GM11168 (cell line): ENCODE measurements around the gene HHIP.

Experiments
- in situ Hi-C: fragments of 300-500 bp; cut with MboI; formaldehyde crosslinking; loops from one replicate; pipeline ENCODE4 v1.12.0; 2022; ENCODE audit warnings: low sequenced_read_pairs; ENCODE audit not compliant: unreplicated experiment

The HHIP gene

DNA sequence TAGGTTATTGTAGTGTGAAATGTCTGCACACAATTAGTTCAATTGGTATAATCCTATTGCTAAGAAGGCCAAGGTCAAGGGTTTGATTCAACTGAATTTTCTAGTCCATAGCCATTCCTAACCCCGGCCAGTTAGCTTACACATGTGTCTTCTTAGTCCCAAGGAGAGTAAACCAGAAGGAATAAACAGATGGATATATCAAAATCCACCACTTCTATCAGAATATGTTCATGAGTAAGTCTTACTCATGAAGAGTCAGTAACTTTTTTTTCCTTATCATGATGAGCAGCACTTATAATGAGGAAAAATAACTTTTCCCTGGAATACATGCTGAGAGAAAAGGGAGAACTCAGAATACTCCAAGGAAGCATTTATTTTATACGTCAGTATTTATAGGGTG is 9.5 kb downstream of the HHIP start:
- in situ Hi-C loops: no loop called here

DNA sequence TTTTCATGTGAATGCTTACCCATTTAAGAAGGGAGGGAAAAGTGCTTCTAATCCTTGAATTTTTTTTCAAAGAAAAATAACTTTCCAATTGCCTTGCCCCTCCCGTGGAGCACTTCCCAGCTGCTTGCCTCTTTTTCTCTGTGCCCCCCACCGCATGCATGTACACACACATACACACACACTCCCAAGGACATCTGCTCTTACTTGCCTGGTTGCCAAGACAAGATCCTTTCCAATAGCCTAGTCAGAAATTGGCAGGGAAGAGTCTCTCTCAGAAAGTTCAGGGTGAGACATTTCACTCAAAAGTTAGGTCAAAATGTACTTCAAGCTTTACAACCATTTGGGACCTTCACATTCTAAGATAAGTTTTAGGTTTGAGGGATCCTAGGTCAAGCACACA is 10.9 kb downstream of the HHIP start:
- in situ Hi-C loops: no loop called here

DNA sequence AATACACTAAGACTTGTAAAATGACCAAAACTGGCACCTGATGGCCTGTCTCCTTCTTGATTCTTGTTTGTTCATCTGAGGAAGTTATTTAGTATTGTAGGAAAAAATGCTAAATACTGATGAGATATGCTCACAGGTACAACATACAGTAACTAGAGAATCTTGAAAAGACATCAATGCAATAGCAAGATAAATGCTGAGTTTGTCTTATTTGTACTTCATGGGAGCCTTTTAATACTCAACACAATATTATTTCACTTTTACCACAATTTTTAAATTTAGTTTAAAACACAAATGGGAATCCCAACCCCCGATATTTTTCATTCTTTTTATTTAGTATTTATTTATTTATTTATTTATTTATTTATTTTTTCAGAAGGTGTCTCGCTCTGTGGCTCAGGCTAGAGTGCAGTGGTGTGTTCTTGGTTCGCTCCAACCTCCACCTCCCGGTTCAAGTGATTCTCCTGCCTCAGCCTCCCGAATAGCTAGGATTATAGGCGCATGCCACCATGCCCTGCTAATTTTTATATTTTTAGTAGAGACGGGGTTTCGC is 12.1 kb downstream of the HHIP start:
- in situ Hi-C loops: no loop called here

DNA sequence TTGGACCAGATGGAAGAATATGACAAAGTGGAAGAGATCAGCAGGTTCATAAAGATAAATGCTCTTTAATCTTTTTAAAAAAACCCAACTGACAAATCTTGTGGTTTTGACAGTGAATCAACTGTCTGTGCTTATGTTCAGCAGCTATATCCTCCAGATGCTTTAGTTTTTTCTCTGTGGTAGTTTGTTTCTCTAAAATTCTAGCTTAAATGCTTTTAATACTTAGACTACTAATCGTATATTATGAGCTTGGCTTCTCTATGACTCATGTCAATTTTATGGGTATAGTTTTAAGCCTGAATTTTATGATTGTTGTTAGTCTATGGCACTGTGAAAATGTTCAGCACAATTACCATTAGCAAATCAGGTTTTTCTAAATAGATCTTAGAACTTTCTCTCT is 12.9 kb downstream of the HHIP start:
- in situ Hi-C loops: no loop called here

DNA sequence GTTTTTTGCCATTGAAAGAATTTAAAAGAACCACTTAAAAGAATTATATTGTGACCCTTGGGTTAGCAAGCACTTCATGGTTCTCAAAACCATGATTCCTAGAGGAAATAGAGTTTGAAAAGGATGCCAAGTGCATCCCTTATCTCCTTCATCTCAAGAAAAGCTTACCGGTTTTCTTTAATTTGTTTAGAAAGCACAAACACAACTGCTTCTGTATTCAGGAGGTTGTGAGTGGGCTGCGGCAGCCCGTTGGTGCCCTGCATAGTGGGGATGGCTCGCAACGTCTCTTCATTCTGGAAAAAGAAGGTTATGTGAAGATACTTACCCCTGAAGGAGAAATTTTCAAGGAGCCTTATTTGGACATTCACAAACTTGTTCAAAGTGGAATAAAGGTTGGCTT is 13.5 kb downstream of the HHIP start:
- in situ Hi-C loops: no loop called here

DNA sequence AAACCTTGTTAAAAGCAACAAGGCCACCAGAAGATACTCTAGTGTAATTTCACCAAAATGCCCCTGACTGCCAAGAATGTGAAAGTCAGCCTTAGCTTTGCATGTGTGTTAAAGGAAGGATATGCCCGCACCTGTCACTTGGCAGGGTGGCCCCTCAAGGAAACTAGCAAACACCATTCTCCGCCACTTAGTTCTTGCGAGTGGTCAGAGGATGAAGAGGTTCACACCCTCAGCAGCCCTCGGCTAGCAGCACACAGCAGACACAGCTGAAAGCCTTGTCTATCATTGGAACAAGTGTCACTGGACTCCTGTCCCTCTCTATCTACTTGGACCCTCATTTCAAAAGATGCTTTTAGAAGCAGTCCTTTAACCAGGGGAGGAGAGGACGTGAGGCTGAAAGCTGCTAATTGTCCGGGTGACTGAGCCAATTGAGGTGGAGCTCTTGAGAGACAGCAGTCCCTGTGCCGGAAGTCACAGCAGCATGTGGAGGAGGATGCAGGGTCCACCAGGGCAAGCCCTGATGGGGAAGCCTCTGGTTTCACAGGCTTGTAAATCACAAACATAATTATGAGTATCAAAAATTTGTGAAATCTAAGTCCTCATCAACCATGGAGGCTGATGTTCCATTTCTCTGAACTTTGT is 18.0 kb downstream of the HHIP start:
- in situ Hi-C loops: no loop called here

DNA sequence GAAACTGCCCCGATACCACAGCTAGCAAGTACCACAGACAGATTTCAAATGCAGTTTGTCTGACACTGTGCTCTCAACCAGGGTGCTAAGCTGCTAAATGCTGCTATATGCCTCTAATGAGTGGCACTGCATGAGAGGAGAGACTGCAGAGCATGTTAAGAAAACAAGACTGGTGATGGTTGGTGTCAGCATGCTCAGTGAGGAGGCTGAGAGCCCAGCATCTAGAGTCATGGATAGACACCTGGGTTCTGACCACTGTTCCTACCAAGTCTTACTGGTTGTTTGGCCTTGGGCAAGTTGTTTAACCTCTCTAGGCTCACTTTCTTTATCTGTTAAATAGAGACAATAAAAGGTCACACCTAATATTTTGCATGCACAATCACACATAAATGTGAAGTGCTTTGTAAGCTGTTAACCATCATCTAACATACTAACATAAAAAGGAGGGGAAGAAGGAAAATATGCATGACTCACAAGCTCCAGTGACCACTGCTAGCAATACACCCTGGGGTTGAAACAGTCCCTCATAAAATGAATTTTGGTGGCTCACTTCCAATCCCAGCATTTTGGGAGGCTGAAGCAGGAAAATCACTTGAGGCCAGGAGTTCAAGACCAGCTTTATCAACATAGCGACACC is 20.7 kb downstream of the HHIP start:
- in situ Hi-C loops: no loop called here

DNA sequence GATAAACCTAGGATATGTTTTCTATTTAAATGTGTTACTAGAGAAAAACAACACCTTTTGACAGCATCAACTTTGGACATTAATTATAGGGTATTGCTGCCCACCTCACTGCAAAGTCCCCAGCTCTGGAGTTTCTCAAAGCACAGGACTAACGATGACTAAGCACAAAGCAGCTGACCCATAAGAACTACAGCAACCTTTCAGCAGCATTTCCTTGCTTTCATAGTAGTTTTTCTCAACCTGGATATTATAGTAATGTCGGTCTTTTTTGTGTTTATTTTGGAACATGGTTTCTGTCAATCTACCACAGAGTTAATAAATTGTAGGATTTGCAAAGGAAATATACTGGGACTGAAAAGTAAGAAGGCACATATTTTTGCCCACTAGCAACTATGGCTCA is 21.5 kb downstream of the HHIP start:
- in situ Hi-C loops: no loop called here

DNA sequence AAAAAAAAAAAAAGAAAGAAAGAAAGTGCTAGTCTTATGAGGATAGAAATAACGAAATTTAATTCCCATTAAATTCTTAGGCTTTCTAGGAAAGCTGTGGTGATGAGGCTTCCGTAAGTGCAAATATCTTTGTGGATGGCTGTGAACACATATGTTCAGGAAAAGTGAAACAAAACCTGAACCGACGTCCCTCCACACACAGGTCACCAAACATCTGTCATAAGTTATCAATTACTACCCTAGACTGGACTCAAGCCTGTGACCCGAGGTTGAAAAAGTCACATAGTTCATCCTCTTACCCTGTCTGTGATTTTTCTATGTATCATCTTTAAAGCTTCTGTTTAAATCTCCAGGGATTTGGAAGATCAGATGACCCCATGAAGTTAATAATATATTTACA is 24.8 kb downstream of the HHIP start:
- in situ Hi-C loops: no loop called here

DNA sequence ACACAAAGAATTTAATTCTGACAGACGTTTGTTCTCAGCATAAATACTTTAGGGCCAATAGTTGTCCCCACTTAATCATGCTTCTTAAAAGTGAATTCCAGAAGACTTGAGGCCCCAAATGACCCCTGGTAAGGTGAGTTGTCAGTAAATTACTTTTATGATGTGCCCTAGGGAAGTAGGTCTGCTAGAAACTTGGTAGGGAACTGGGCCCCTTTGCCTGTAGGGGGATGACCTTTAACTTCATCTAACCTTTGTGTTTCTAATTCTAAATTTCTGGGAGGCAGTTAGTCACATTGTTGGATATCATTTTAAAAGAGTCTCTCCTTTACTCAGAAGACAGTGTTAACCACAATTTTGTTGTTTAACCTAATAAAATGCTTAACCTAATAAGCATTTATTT is 28.8 kb downstream of the HHIP start:
- in situ Hi-C loops: no loop called here

DNA sequence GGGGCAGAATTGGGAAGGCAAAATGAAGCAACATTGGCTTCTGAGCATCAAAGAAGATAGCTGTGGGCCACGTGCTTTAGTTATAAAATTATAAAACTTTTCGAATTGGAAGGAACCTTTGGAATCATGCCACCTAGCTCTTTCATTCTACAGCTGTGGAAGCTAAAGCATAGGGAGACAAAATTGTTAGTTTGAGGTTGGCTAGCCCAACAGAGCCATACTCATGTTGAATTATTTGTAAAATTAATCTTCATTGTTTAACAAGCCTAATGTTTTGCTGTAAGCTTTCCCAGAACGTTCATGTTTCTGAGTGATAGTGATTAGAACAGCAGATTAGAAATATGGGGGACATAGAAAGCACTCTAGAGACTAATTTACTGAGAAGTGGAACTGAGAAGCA is 35.9 kb downstream of the HHIP start:
- in situ Hi-C loops: no loop called here

DNA sequence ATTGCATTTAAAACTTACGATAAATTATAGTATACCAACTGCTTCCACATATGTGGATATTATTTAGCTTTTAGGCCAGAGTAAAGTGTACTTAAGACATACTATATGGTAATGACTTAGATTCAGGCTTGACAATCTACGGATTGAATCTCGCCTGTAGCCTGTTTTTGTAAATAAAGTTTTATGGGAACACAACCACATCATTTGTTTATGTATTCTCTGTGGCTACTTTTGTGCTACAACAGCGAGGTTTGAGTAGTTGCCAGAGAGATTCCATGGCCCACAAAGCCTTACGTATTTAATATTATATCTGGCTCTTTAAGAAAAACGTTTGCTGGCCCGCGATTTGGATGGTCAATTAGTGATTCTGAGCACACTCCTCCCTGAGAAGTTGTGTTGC is 37.6 kb downstream of the HHIP start:
- in situ Hi-C loops: no loop called here

DNA sequence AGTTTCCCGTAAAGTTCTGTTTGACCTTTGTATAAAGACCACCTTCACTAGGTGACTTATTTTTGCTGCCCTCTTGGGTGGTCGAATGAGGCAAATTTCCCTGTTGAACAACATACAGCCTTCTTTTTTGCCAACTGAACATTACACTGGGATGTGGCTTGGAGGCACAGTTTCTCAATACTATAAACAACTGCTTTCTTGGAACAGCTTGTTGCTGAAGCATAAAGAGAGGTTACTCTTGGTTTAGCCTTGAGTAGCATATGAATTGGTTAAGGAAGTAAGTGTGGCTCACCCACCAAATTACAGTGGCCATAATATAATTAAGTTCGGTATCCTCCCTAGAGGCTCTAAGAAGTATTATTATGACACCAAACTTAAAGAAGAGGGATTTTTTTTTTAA is 40.0 kb downstream of the HHIP start:
- in situ Hi-C loops: no loop called here

DNA sequence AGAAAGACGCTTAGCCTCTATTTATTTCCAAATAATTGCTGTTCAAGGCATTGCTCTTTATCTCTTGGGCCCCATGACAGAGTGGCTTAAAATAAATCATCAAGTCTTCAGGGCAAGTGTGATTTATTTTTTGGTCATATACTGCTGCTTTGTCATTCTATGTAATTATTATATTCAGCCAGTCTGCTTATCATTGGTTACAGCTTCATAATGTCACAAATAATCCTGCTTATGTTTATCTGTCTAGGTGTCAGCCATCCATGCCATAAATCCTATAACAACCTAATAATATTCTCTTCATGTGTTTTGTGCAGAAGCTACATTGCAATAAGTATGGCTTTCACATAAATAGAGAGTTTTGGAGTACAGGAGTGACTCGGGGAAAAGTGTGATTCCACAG is 41.0 kb downstream of the HHIP start:
- in situ Hi-C loops: no loop called here

DNA sequence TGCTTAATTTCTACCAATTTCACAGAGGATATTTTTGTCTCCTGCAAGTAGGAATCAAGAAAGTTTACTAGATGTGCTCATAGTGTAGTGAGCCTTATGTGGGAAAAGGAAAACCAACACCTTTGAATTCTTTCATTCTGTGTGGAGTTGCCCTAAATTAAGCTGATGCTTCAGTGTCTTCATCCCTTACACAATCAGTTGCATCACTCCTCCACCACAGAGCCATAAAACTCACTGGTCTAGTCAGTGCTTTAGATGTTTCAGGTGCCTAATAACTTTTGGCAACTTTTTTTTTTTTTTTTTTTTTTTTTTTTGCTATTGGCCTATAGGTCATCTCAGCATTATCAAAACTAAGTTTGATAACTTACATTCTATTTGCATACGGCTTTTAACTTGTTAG is 41.5 kb downstream of the HHIP start:
- in situ Hi-C loops: no loop called here

DNA sequence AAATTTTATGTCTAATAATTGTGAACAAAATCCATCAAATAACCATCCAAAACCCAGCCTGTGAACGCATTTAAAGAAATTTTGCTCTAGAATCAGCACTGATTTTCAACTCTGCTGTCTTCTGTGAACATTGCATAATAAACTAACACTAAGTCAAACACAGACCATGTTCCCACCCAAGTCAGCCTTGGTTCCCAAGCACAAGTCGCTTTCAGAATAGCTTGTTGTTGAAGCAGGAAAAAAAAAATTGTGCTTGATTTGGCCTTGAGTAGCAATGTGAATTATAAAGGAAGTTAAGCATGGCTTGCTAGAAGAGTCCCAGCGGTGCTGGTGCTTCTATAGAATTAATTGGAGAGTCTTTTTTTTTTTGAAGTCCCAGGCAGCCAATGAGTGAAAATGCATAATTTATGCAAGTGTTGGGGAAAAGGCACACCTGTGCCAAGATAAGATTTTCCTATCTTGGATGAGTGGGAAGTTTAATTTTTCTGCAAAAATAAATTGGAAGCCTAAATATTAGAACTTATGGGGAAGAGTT is 42.1 kb downstream of the HHIP start:
- in situ Hi-C loops: no loop called here

DNA sequence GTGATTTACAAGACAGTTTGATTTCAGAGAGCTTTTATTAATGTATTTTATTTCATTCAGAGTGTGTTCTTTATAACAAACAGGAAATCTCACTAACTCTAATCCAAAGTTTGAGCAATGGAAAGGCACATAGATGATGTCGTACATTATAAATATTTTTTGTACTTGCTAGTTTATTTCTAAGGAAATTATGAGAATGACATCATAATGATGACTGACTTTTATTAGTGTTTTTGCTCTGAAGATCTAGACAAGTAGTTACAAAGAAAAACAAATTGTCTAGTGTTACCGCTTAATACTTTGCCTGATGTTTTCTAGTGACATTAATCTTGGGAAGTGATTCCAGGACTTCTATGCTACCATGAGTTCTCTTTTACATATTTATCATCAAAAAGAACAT is 43.2 kb downstream of the HHIP start:
- in situ Hi-C loops: no loop called here

DNA sequence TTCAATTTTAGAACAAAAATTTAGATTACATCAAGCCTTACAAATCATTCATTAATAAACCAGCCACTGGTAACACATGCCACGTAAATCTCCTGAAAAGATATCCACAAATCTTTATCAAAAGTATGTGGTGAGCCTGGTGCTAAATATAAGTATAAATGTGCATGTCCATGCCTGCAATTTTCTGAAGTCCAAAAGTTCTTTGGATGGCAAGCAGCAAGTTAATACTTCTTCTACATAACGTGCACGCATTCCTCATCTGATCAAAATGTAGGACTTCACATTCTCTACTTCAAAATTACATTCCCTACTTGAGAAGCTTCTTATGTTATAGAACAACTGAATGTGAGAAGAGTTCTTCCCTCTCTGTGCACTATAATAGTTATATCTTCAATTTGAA is 49.8 kb downstream of the HHIP start:
- in situ Hi-C loops: no loop called here

DNA sequence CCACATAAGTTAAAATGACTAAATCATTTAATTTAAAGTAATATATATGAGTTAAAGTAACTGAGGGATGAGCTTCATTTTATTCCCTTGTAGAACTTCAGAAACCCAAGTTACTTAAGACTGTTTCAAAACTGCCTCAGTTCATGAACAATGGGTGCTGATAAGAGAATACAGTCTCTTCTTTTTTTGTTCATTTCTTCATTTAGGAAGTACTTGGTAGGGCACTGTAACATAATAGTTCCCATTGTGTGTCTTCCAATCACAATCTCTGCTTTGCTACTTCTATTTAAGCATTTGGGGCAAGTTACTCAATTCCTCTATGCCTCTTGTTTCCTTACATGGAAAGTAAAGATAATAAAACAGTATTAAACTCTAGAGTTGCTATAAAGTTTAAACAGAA is 50.4 kb downstream of the HHIP start:
- in situ Hi-C loops: no loop called here

DNA sequence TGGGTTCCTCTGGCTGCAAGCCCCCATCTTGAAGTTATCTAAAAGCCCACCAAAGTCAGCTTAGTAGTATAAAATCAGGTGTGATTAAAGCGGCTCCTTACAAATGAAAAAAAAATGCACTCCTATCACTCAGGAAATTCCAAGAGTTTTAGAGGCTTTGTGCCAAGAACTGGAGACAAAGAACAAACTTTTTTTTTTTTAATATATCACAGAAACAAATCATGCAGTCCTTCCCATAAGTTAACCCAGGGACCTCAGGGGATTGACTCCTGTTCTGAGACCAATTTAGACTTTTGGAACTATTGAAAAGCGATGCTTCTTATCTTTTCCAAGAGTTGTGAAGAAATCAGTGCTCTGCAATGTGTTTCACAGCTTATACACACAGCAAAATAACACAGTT is 53.6 kb downstream of the HHIP start:
- in situ Hi-C loops: no loop called here

DNA sequence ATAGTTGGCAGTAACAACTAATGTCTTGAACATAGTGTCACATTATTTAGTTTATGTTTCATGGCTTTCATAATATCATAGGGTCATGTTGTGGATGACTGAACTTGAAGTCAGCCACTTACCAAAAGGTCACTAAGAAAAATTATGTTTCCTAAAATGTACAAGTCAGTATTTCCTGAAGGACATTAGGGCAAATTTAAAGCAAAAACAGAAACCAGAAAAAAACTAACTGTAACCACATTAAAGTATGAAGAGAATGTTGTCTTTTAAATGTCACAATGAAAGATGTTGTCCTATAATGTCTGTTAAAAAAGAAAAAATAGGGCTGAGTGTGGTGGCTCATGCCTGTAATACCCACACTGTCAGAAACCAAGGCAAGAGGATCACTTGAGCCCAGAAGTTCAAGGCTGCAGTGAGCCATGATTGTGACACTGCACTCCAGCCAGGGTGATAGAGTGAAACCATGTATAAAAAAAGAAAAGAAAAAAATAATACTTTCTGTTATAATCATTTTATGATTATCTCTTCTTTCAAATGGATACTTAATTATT is 55.8 kb downstream of the HHIP start:
- in situ Hi-C loops: no loop called here

DNA sequence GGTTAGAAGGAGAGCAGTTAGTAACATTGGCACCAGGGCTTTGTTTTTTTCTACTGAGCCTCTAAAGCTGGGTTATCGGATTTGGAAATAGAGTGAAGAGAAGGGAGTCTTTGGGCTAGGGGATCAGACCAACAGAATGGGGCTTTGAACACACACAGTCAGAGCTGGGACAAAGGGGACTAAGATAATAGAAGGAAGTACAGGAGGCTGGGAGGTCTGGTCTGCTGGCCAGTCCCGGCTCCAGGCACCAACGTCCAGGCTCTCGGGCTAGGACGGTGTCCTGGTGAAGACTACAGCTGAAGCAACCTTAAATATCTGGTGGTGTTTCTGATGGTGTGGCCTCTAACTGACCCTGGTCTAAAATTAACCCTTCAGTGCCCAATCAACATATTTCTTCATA is 57.5 kb downstream of the HHIP start:
- in situ Hi-C loops: no loop called here
